ENCODE measurements around the gene KLF7.

The KLF7 gene

DNA sequence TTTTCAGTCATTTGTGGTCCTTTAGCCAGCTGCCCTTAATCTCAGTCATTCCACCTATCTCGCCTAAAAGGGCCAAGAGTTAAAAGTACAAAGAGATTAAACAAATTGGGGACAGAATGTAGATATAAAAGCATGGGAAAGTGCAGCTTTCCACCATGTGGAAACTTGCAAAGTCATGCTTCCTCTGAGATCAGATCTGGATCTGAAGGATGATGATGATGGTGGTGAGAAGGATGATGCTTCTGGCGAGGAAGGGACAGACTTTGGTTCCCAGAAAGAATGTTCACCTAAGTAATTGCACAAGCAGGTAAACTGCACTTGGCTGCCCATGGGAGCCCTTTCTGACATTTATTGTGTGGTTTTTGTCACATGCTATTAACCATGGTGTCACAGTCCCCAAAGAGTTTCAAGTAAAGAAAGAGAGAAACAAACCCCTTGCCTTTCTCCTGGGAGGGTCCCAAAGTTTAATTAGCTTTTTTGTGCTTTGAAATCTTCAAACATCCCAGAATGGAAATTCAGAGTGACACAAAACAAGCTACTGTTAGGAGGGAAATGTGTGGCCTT lies 34.7 kb downstream of the KLF7 start:
- H3K27me3 ChIP-seq (replicated peaks in 2 of 5; ENCODE audit: control insufficient read depth in 4 of 5, insufficient read depth in 5 of 5, low read length in 4 of 5), result no peaks in the 10 kb centered on the region
- H3K27ac ChIP-seq (ENCODE audit: insufficient read depth in 1 of 2, low read depth in 1 of 2, low read length in 2 of 2, poor library complexity in 1 of 2, severe bottlenecking in 2 of 2), result peak overlapping the region in 1 of 2 experiments; percentile 6
- peak in 1 of 3 donors; percentile 38 for DNase-seq
- peaks cover 0 to 6% (median 2%) of the 10 kb centered on the region in 5 experiments for H3K9me3 ChIP-seq (ENCODE audit: control extremely low read depth in 1 of 5, control insufficient read depth in 4 of 5, insufficient read depth in 2 of 5, low read depth in 1 of 5, low read length in 4 of 5)
- CTCF ChIA-PET, result interaction anchor here (0.7 to 1.1 kb wide), 5 partner anchors 8 to 54 kb away, joined by 3 read pairs; no protein-coding TSS in a partner anchor
- POLR2A ChIA-PET, result no interaction called here
- peaks cover 14 to 33% (median 19%) of the 10 kb centered on the region in 4 experiments for H3K4me1 ChIP-seq (ENCODE audit: control extremely low read depth in 1 of 4, control insufficient read depth in 4 of 4, insufficient read depth in 4 of 4, low read length in 3 of 4)
- H3K4me3 ChIP-seq (ENCODE audit: control insufficient read depth in 1 of 7, extremely low read depth in 1 of 7, insufficient read depth in 4 of 7, low read depth in 2 of 7, low read length in 6 of 7), result no peak overlapping the region
- H3K36me3 ChIP-seq (ENCODE audit: control insufficient read depth in 4 of 4, insufficient read depth in 4 of 4, low read length in 3 of 4), result peaks cover 0 to 5% (median 0%) of the 10 kb centered on the region in 4 experiments
- 80% methylated on average over 1 of the region's 2 CpGs for WGBS (ENCODE audit: insufficient coverage)

GRCh38 chr2:207129821-207130220 lies 35.9 kb downstream of the KLF7 start:
- Histone ChIP-seq H3K27me3 (replicated peaks in 2 of 5; ENCODE audit: control insufficient read depth in 4 of 5, insufficient read depth in 5 of 5, low read length in 4 of 5) (no peaks in the 10 kb centered on the region), H3K4me1 (ENCODE audit: control extremely low read depth in 1 of 4, control insufficient read depth in 4 of 4, insufficient read depth in 4 of 4, low read length in 3 of 4) (peaks cover 5 to 21% (median 8%) of the 10 kb centered on the region in 4 experiments), H3K27ac (ENCODE audit: insufficient read depth in 1 of 2, low read depth in 1 of 2, low read length in 2 of 2, poor library complexity in 1 of 2, severe bottlenecking in 2 of 2) (no peak overlapping the region), H3K36me3 (ENCODE audit: control insufficient read depth in 4 of 4, insufficient read depth in 4 of 4, low read length in 3 of 4) (peaks cover 0 to 5% (median 0%) of the 10 kb centered on the region in 4 experiments), H3K9me3 (ENCODE audit: control extremely low read depth in 1 of 5, control insufficient read depth in 4 of 5, insufficient read depth in 2 of 5, low read depth in 1 of 5, low read length in 4 of 5) (peaks cover 0 to 6% (median 2%) of the 10 kb centered on the region in 5 experiments), H3K4me3 (ENCODE audit: control insufficient read depth in 1 of 7, extremely low read depth in 1 of 7, insufficient read depth in 4 of 7, low read depth in 2 of 7, low read length in 6 of 7) (no peak overlapping the region)
- no peak for DNase-seq
- WGBS (ENCODE audit: insufficient coverage), result 84% methylated on average over 4 of the region's 4 CpGs
- ChIA-PET CTCF (interaction anchor here (0.7 to 1.0 kb wide), 2 partner anchors 36 to 52 kb away, joined by 3 read pairs; partner anchors contain the start of gene KLF7), POLR2A (interaction anchor here (0.6 kb wide), 2 partner anchors 326 to 329 kb away, joined by 4 read pairs; no protein-coding TSS in a partner anchor)

GRCh38 chr2:207128867-207129266 lies 36.9 kb downstream of the KLF7 start:
- ChIA-PET POLR2A (no interaction called here), CTCF (interaction anchor here (1.2 kb wide), 1 partner anchor 12 kb away, joined by 3 read pairs; no protein-coding TSS in a partner anchor)
- Histone ChIP-seq H3K9me3 (ENCODE audit: control extremely low read depth in 1 of 5, control insufficient read depth in 4 of 5, insufficient read depth in 2 of 5, low read depth in 1 of 5, low read length in 4 of 5) (peaks cover 0 to 6% (median 2%) of the 10 kb centered on the region in 5 experiments), H3K27ac (ENCODE audit: insufficient read depth in 1 of 2, low read depth in 1 of 2, low read length in 2 of 2, poor library complexity in 1 of 2, severe bottlenecking in 2 of 2) (no peak overlapping the region), H3K36me3 (ENCODE audit: control insufficient read depth in 4 of 4, insufficient read depth in 4 of 4, low read length in 3 of 4) (peaks cover 0 to 9% (median 3%) of the 10 kb centered on the region in 4 experiments), H3K4me1 (ENCODE audit: control extremely low read depth in 1 of 4, control insufficient read depth in 4 of 4, insufficient read depth in 4 of 4, low read length in 3 of 4) (peaks cover 1 to 12% (median 4%) of the 10 kb centered on the region in 4 experiments), H3K4me3 (ENCODE audit: control insufficient read depth in 1 of 7, extremely low read depth in 1 of 7, insufficient read depth in 4 of 7, low read depth in 2 of 7, low read length in 6 of 7) (no peak overlapping the region), H3K27me3 (replicated peaks in 2 of 5; ENCODE audit: control insufficient read depth in 4 of 5, insufficient read depth in 5 of 5, low read length in 4 of 5) (no peaks in the 10 kb centered on the region)
- DNase-seq, result no peak
- WGBS (ENCODE audit: insufficient coverage), result 100% methylated on average over 2 of the region's 4 CpGs

GRCh38 chr2:207126724-207127308 lies 38.9 kb downstream of the KLF7 start:
- POLR2A ChIA-PET, result no interaction called here
- no peaks in the 10 kb centered on the region for H3K27me3 ChIP-seq (replicated peaks in 2 of 5; ENCODE audit: control insufficient read depth in 4 of 5, insufficient read depth in 5 of 5, low read length in 4 of 5)
- peaks cover 0 to 7% (median 4%) of the 10 kb centered on the region in 4 experiments for H3K4me1 ChIP-seq (ENCODE audit: control extremely low read depth in 1 of 4, control insufficient read depth in 4 of 4, insufficient read depth in 4 of 4, low read length in 3 of 4)
- H3K36me3 ChIP-seq (ENCODE audit: control insufficient read depth in 4 of 4, insufficient read depth in 4 of 4, low read length in 3 of 4), result peaks cover 8 to 27% (median 17%) of the 10 kb centered on the region in 4 experiments
- H3K27ac ChIP-seq (ENCODE audit: insufficient read depth in 1 of 2, low read depth in 1 of 2, low read length in 2 of 2, poor library complexity in 1 of 2, severe bottlenecking in 2 of 2), result no peak overlapping the region
- H3K4me3 ChIP-seq (ENCODE audit: control insufficient read depth in 1 of 7, extremely low read depth in 1 of 7, insufficient read depth in 4 of 7, low read depth in 2 of 7, low read length in 6 of 7), result no peak overlapping the region
- DNase-seq, result no peak
- 90% methylated on average over 2 of the region's 4 CpGs for WGBS (ENCODE audit: insufficient coverage)
- H3K9me3 ChIP-seq (ENCODE audit: control extremely low read depth in 1 of 5, control insufficient read depth in 4 of 5, insufficient read depth in 2 of 5, low read depth in 1 of 5, low read length in 4 of 5), result peaks cover 0 to 6% (median 0%) of the 10 kb centered on the region in 5 experiments
- CTCF ChIA-PET, result interaction anchor here (1.5 to 1.7 kb wide), 2 partner anchors 16 kb away, joined by 3 to 4 read pairs; no protein-coding TSS in a partner anchor

GRCh38 chr2:207123776-207124391 lies 41.9 kb downstream of the KLF7 start:
- Histone ChIP-seq H3K27me3 (replicated peaks in 2 of 5; ENCODE audit: control insufficient read depth in 4 of 5, insufficient read depth in 5 of 5, low read length in 4 of 5) (no peaks in the 10 kb centered on the region), H3K27ac (ENCODE audit: insufficient read depth in 1 of 2, low read depth in 1 of 2, low read length in 2 of 2, poor library complexity in 1 of 2, severe bottlenecking in 2 of 2) (no peak overlapping the region), H3K9me3 (ENCODE audit: control extremely low read depth in 1 of 5, control insufficient read depth in 4 of 5, insufficient read depth in 2 of 5, low read depth in 1 of 5, low read length in 4 of 5) (peaks cover 0 to 6% (median 0%) of the 10 kb centered on the region in 5 experiments), H3K4me1 (ENCODE audit: control extremely low read depth in 1 of 4, control insufficient read depth in 4 of 4, insufficient read depth in 4 of 4, low read length in 3 of 4) (peaks cover 0 to 4% (median 1%) of the 10 kb centered on the region in 4 experiments), H3K36me3 (ENCODE audit: control insufficient read depth in 4 of 4, insufficient read depth in 4 of 4, low read length in 3 of 4) (peaks cover 10 to 33% (median 17%) of the 10 kb centered on the region in 4 experiments), H3K4me3 (ENCODE audit: control insufficient read depth in 1 of 7, extremely low read depth in 1 of 7, insufficient read depth in 4 of 7, low read depth in 2 of 7, low read length in 6 of 7) (no peak overlapping the region)
- CTCF ChIA-PET, result interaction anchor here (0.6 to 1.6 kb wide), 7 partner anchors 9 to 141 kb away, joined by 3 to 8 read pairs (median 4); no protein-coding TSS in a partner anchor
- 97% methylated on average over 29 of the region's 31 CpGs for WGBS (ENCODE audit: insufficient coverage)
- POLR2A ChIA-PET, result no interaction called here
- no peak for DNase-seq

DNA sequence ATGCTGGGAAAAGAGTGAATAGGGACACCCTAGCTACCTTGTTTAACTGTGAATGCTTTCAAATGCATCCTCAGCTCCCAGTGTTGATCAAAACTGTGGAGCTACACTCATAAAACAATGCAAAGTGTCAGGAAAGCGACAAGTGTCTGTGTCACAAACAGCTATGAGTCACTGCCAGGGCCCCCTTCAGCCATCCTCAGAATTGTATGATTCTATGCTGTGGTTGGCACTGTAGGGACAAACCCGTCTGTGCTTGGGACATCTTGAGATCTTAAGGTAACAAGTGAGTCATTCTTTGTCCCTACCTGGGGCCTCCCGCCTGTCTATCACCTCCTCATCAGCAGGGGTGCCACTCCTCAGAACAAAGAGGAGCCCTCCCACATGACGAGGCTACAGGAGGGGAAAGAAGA lies 42.4 kb downstream of the KLF7 start:
- Histone ChIP-seq H3K36me3 (ENCODE audit: control insufficient read depth in 4 of 4, insufficient read depth in 4 of 4, low read length in 3 of 4) (peaks cover 10 to 35% (median 17%) of the 10 kb centered on the region in 4 experiments), H3K4me1 (ENCODE audit: control extremely low read depth in 1 of 4, control insufficient read depth in 4 of 4, insufficient read depth in 4 of 4, low read length in 3 of 4) (peaks cover 0 to 4% (median 1%) of the 10 kb centered on the region in 4 experiments), H3K27ac (ENCODE audit: insufficient read depth in 1 of 2, low read depth in 1 of 2, low read length in 2 of 2, poor library complexity in 1 of 2, severe bottlenecking in 2 of 2) (no peak overlapping the region), H3K4me3 (ENCODE audit: control insufficient read depth in 1 of 7, extremely low read depth in 1 of 7, insufficient read depth in 4 of 7, low read depth in 2 of 7, low read length in 6 of 7) (no peak overlapping the region), H3K9me3 (ENCODE audit: control extremely low read depth in 1 of 5, control insufficient read depth in 4 of 5, insufficient read depth in 2 of 5, low read depth in 1 of 5, low read length in 4 of 5) (peaks cover 0 to 2% (median 0%) of the 10 kb centered on the region in 5 experiments), H3K27me3 (replicated peaks in 2 of 5; ENCODE audit: control insufficient read depth in 4 of 5, insufficient read depth in 5 of 5, low read length in 4 of 5) (no peaks in the 10 kb centered on the region)
- ChIA-PET POLR2A (no interaction called here), CTCF (interaction anchor here (0.6 to 1.6 kb wide), 5 partner anchors 9 to 18 kb away, joined by 4 to 8 read pairs (median 4); no protein-coding TSS in a partner anchor)
- 100% methylated on average over 2 of the region's 4 CpGs for WGBS (ENCODE audit: insufficient coverage)
- DNase-seq, result no peak

Measured in common myeloid progenitor, CD34-positive (primary cell).